Measurements from ENCODE around the gene VTN.

VTN gene

DNA sequence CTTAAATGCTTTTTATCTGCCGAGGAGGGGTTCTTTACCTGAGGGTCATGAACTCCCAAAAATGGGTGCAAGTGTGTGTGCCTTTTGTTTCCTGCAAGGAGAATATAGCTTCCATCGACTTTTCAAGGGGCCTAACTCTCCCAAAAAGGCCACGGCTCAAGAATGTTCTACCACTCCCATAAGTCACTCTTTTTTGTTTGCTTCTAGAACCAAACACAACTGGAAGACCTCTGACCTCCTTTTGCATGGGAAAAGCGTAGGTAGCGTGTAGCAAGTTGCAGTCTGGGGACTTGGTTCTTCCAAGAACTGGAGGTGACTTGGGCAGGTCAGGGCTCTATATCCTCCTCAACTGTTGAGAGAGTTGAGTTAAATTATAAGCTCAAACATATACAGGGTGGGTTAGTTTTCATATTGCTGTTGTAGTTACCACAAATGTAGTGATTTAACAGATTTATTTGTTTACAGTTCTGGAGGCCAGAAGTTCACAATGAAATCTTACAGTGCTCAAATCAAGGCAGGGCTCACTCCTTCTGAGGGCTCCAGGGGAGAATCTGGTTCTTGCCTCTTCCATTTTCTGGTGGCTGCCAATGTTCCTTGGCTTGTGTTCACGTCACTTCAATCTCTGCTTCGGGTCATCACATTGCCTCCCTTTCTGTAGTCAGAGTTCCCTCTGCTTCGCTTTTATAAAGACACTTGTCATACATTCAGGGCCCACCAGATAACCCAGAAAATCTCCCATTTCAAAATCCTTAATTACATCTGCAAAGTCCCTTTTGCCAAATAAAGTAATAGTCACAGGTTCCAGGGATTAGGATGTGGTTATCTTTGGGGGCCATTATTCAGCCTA lies 49.7 kb downstream of the VTN start:
- peaks cover 37% of the 10 kb centered on the region for H3K36me3 ChIP-seq (ENCODE audit: control insufficient read depth, insufficient read depth, low read length)

DNA sequence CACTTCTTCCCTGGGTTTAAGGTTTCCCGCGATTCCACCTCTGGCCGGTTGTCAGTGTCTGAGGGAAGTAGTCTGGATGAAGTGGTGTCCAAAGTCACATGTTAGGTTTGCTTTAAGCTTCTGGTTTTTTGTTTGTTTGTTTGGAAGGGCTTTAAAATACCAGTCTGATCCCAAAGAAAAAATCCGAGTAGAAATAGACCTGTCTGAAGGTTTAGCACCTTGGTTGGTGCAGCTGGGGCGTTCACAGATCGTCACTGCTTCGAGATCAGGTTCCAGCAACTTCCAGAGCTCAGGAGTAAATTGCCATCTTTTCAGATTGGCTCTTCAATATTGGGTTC lies 50.5 kb downstream of the VTN start:
- H3K27ac ChIP-seq (ENCODE audit: low read depth, low read length, severe bottlenecking), result peak overlapping the region; percentile 79
- H3K36me3 ChIP-seq (ENCODE audit: control insufficient read depth, insufficient read depth, low read length), result peaks cover 28% of the 10 kb centered on the region
- WGBS, 2 experiments (ENCODE audit: insufficient coverage in 2 of 2), result 0% methylated on average over 4 to 7 of the region's 7 CpGs
- H3K4me3 ChIP-seq (ENCODE audit: extremely low read depth, insufficient read depth, low read length, poor library complexity, severe bottlenecking), result peak overlapping the region; percentile 85
- no peaks in the 10 kb centered on the region for H3K9me3 ChIP-seq (ENCODE audit: control insufficient read depth, low read length)
- peaks cover 25% of the 10 kb centered on the region for H3K4me1 ChIP-seq (ENCODE audit: control insufficient read depth, insufficient read depth, low read length, poor library complexity, severe bottlenecking)

More for the DNA sequence above, 49.7 kb downstream of the VTN start:
- Histone ChIP-seq H3K9me3 (ENCODE audit: control insufficient read depth, low read length) (no peaks in the 10 kb centered on the region), H3K4me3 (ENCODE audit: extremely low read depth, insufficient read depth, low read length, poor library complexity, severe bottlenecking) (peak overlapping the region; percentile 85), H3K4me1 (ENCODE audit: control insufficient read depth, insufficient read depth, low read length, poor library complexity, severe bottlenecking) (peaks cover 25% of the 10 kb centered on the region), H3K27ac (ENCODE audit: low read depth, low read length, severe bottlenecking) (no peak overlapping the region)
- 51 to 57% methylated on average over 6 to 7 of the region's 8 CpGs for WGBS, 2 experiments (ENCODE audit: insufficient coverage in 2 of 2)

- peak within 1 kb of the TSS; percentile 85 for H3K4me3 ChIP-seq (ENCODE audit: extremely low read depth, insufficient read depth, low read length, poor library complexity, severe bottlenecking)
- H3K36me3 ChIP-seq (ENCODE audit: control insufficient read depth, insufficient read depth, low read length), result peaks cover 26% of the 10 kb centered on the region
- 0% methylated on average over 51 to 54 of the region's 72 CpGs for WGBS, 2 experiments (ENCODE audit: insufficient coverage in 2 of 2)
- peaks cover 20% of the 10 kb centered on the region for H3K4me1 ChIP-seq (ENCODE audit: control insufficient read depth, insufficient read depth, low read length, poor library complexity, severe bottlenecking)
- H3K9me3 ChIP-seq (ENCODE audit: control insufficient read depth, low read length), result no peaks in the 10 kb centered on the region
- H3K27ac ChIP-seq (ENCODE audit: low read depth, low read length, severe bottlenecking), result peak within 1 kb of the TSS; percentile 79
Measured at GRCh38 chr17:28318759-28319597, 51.1 kb downstream of the VTN start, which contains the start of gene TMEM97. Gene TMEM97, plus strand, starts transcription at chr17:28319200. Its CDS starts 40 bp downstream, at chr17:28319240.

GRCh38 chr17:28317966-28318758 lies 51.9 kb downstream of the VTN start:
- Histone ChIP-seq H3K9me3 (ENCODE audit: control insufficient read depth, low read length) (no peaks in the 10 kb centered on the region), H3K4me3 (ENCODE audit: extremely low read depth, insufficient read depth, low read length, poor library complexity, severe bottlenecking) (peak overlapping the region; percentile 85), H3K36me3 (ENCODE audit: control insufficient read depth, insufficient read depth, low read length) (peaks cover 23% of the 10 kb centered on the region), H3K4me1 (ENCODE audit: control insufficient read depth, insufficient read depth, low read length, poor library complexity, severe bottlenecking) (peaks cover 17% of the 10 kb centered on the region), H3K27ac (ENCODE audit: low read depth, low read length, severe bottlenecking) (peak overlapping the region; percentile 71)
- 4 to 6% methylated on average over 35 to 37 of the region's 40 CpGs for WGBS, 2 experiments (ENCODE audit: insufficient coverage in 2 of 2)
